Vagina (tissue), 2 donors: ENCODE data around the gene NINJ1. TPM values are rescaled to one million over a fixed set of nuclear protein-coding genes. Genes with fewer than 3 reads are reported as not detected.
A peak's percentile ranks its signal among the peaks of the same experiment; 100 is the strongest.

ENCODE experiments used
- DNase-seq, 2 donors: peaks; one replicate each; pipeline ENCODE4 v3.0.0-alpha.2; 2017; ENCODE audit errors: extremely low spot score in 2 of 2
- H3K27ac ChIP-seq: fragments of 200-600 bp; sonication (generic); one replicate; pipeline ENCODE4 v1.5.1; 2019
- H3K27me3 ChIP-seq: fragments of 200-600 bp; sonication (generic); one replicate; pipeline ENCODE4 v1.5.1; 2019
- H3K36me3 ChIP-seq, 2 donors: fragments of 200-600 bp; sonication (generic); one replicate each; pipeline ENCODE4 v1.5.1; 2017 to 2019
- H3K4me1 ChIP-seq: fragments of 200-600 bp; sonication (generic); one replicate; pipeline ENCODE4 v1.5.1; 2019
- H3K4me3 ChIP-seq, 2 donors: fragments of 200-600 bp; sonication (generic); 1 replicate in 1 of 2; 2 replicates in 1 of 2; pipeline ENCODE4 v1.5.1; 2016 to 2019
- H3K9me3 ChIP-seq: fragments of 200-600 bp; sonication (generic); one replicate; pipeline ENCODE4 v1.5.1; 2019
- CTCF ChIP-seq, 3 experiments: fragments of 450-650 bp in 2 of 3; fragments of 200-600 bp in 1 of 3; sonication (generic) in 1 of 3; IDR thresholded peaks; one replicate each; pipeline ENCODE4 v1.5.1; 2017 to 2019; ENCODE audit warnings: antibody characterized with exemption in 3 of 3, mild to moderate bottlenecking in 2 of 3, moderate library complexity in 2 of 3
- POLR2A ChIP-seq, 2 donors: fragments of 450-650 bp; IDR thresholded peaks; one replicate each; pipeline ENCODE4 v1.6.1; 2017; ENCODE audit warnings: antibody characterized with exemption in 2 of 2, mild to moderate bottlenecking in 2 of 2, moderate library complexity in 2 of 2
- POLR2AphosphoS5 ChIP-seq, 2 donors: sonication (generic); formaldehyde crosslinking; IDR thresholded peaks; one replicate each; pipeline ENCODE4 v1.9.0; 2017; ENCODE audit warnings: antibody characterized with exemption in 2 of 2, mild to moderate bottlenecking in 2 of 2, low read depth in 1 of 2; ENCODE audit not compliant: insufficient read depth in 1 of 2
- intact Hi-C: fragments of 100-400 bp; cut with DNase I; formaldehyde crosslinking; loops from one replicate; pipeline ENCODE4 v1.15.1; 2023
- total RNA-seq: library from RNA; depleted of rRNA; stranded (reverse); fragments of >200 nt; gene quantifications from one replicate; pipeline ENCODE4 v1.2.3, GENCODE V29; 2016

Gene NINJ1
- total RNA-seq, 1 donor from 2014 or later: 78.6 TPM

GRCh38 chr9:93097511-93098201 is 36.4 kb downstream of the NINJ1 start:
- Histone ChIP-seq H3K9me3 (no peaks in the 10 kb centered on the region), H3K4me3 (peak overlapping the region; percentile 86 to 99), H3K4me1 (peaks cover 61% of the 10 kb centered on the region), H3K27ac (peak overlapping the region; percentile 93), H3K27me3 (no peaks in the 10 kb centered on the region), H3K36me3 (no peaks in the 10 kb centered on the region)
- no peak for DNase-seq
- TF ChIP-seq POLR2A (IDR thresholded peaks at IDR 0.05) (no peak), POLR2AphosphoS5 (IDR thresholded peaks at IDR 0.05; ENCODE audit: insufficient read depth in 1 of 2, low read depth in 1 of 2) (no peak), CTCF (IDR thresholded peaks at IDR 0.05) (no peak)
- intact Hi-C loops: no loop called here

DNA sequence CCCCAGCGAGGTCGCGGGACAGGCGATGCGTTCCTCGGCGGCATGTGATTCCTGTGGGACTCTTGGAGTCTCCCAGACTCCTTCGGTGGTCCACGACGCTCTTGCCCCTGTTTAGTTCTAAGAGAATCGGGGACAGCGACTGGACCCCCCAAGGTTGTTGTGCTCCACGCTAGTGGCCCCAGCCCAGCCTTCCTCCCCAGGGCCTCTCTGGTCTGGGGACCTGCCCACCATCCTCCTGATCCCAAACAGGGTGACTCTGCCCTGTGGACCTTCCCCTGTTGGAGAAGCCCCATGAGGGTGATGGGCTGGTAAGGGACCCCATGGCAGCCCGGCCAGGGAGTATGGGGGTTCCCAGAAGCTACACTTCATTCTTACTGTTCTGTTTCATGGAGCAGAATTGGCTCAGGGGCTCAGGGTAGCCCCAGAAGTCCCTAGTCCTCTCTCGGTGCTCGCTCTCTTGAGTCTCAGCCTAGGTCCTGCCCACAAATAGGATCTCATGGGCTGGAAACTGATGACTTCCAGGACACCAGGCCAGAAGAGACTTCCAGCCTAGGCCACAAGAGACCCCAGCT is 37.2 kb downstream of the NINJ1 start:
- no peaks in the 10 kb centered on the region for H3K9me3 ChIP-seq
- TF ChIP-seq CTCF (IDR thresholded peaks at IDR 0.05): no peak
- no peak for TF ChIP-seq POLR2AphosphoS5 (IDR thresholded peaks at IDR 0.05; ENCODE audit: insufficient read depth in 1 of 2, low read depth in 1 of 2)
- TF ChIP-seq POLR2A (IDR thresholded peaks at IDR 0.05): no peak
- H3K36me3 ChIP-seq: no peaks in the 10 kb centered on the region
- H3K4me1 ChIP-seq: peaks cover 62% of the 10 kb centered on the region
- intact Hi-C loops: no loop called here
- no peak for DNase-seq
- no peaks in the 10 kb centered on the region for H3K27me3 ChIP-seq
- H3K4me3 ChIP-seq: peak overlapping the region; percentile 86 to 99
- H3K27ac ChIP-seq: peak overlapping the region; percentile 93

GRCh38 chr9:93096131-93096802 is 37.8 kb downstream of the NINJ1 start, which contains the start of gene CARD19:
TSS of gene CARD19 (plus strand) at chr9:93096217. CDS start at chr9:93096346, 129 bp downstream.
- no peak for DNase-seq
- intact Hi-C loops: no loop called here
- no peaks in the 10 kb centered on the region for H3K36me3 ChIP-seq

DNA sequence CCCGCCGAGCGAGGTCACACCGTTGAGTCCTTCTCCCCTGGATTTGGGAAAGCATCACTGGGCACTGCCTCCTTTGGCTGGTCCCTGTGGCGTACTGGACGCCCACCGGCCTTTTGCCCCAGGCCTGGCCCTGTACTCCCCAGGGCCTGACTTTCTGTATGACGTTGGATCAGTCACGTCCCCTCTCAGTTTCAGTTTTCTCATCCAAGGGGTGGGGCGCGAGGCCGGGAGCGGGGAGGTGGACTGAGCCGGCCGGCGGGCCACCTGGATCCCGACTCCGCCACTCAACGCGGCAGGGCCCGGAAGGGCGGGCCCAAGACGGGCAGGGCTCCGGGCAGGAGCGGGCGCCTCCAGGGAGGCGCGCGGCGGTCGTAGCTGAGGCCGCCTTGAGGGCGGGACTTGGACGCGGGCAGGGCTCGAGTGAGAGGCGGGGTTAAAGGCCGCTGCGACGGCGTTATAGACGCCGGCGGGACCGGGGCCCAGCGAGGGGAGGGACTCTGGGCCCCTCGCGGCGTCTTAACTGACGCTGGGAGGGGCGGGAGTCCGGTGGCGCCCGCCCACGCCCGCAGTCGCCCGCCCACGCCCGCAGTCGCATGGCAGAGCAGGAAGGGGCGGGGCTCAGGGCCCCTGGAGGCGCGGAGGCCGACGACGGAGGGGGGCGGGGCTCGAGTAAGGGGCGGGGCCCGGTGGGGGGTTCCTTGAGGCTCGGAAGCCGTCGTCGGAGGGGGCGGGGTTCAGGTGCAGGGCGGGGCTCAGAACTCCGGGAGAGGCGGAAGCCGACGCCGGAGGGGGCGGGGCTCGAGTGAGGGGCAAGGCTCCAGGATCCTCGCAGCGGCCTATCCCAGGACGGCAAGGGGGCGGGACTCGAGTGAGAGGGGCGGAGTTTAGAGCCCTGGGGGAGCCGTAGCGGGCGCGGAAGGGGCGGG is 38.6 kb downstream of the NINJ1 start:
- peak overlapping the region; percentile 86 to 99 for H3K4me3 ChIP-seq
- no peaks in the 10 kb centered on the region for H3K36me3 ChIP-seq
- peaks cover 7% of the 10 kb centered on the region for H3K9me3 ChIP-seq
- intact Hi-C loops: loop anchor here (1.0 kb wide), 1 partner anchor 40 kb away; no protein-coding TSS in a partner anchor
- H3K4me1 ChIP-seq: peaks cover 62% of the 10 kb centered on the region
- peak; percentile 7 to 78 for TF ChIP-seq POLR2AphosphoS5 (IDR thresholded peaks at IDR 0.05; ENCODE audit: insufficient read depth in 1 of 2, low read depth in 1 of 2)
- peak in 1 of 2 donors; percentile 70 for TF ChIP-seq POLR2A (IDR thresholded peaks at IDR 0.05)
- no peak for TF ChIP-seq CTCF (IDR thresholded peaks at IDR 0.05)
- H3K27ac ChIP-seq: peak overlapping the region; percentile 99
- DNase-seq: peak in 1 of 2 donors; percentile 100
- no peaks in the 10 kb centered on the region for H3K27me3 ChIP-seq

More at GRCh38 chr9:93096131-93096802, 37.8 kb downstream of the NINJ1 start, which contains the start of gene CARD19:
- Histone ChIP-seq H3K4me3 (peak within 1 kb of the TSS; percentile 86 to 99), H3K27me3 (no peaks in the 10 kb centered on the region), H3K4me1 (peaks cover 62% of the 10 kb centered on the region), H3K27ac (peak within 1 kb of the TSS; percentile 99), H3K9me3 (peaks cover 2% of the 10 kb centered on the region)
- TF ChIP-seq POLR2AphosphoS5 (IDR thresholded peaks at IDR 0.05; ENCODE audit: insufficient read depth in 1 of 2, low read depth in 1 of 2) (peak in 1 of 2 donors; percentile 60), POLR2A (IDR thresholded peaks at IDR 0.05) (peak; percentile 93 to 98), CTCF (IDR thresholded peaks at IDR 0.05) (no peak)
